D721Med (cell line): ENCODE data around the gene GPS1.

Source experiments
- DNase-seq: peaks from one replicate; pipeline ENCODE4 v3.0.0; 2011; ENCODE audit warnings: low spot score; ENCODE audit not compliant: insufficient read length
- FAIRE-seq: peaks from 2 replicates; lab custom pipeline; 2011; peaks lifted over from hg19 to GRCh38; lab: Jason Lieb, UNC
- CTCF ChIP-seq: IDR thresholded peaks from 2 replicates; pipeline ENCODE4 v1.5.1; 2012; ENCODE audit warnings: mild to moderate bottlenecking, control low read depth; ENCODE audit not compliant: insufficient read depth; ENCODE audit errors: missing control alignments

GPS1 gene

GRCh38 chr17:82054351-82055022, 2.8 kb downstream of the GPS1 start:
- TF ChIP-seq CTCF, result no peak
- DNase-seq (no peak), FAIRE-seq (no peak)

GRCh38 chr17:82055023-82055964, 3.6 kb downstream of the GPS1 start:
- FAIRE-seq (no peak), DNase-seq (no peak)
- no peak for TF ChIP-seq CTCF

- FAIRE-seq (no peak), DNase-seq (no peak)
- no peak for TF ChIP-seq CTCF
These were observed 4.4 kb downstream of the GPS1 start for GRCh38 chr17:82055965-82056728.

GRCh38 chr17:82056729-82057621, 5.3 kb downstream of the GPS1 start:
- no peak for FAIRE-seq
- DNase-seq, result no peak
- no peak for TF ChIP-seq CTCF

- DNase-seq (no peak), FAIRE-seq (no peak)
- TF ChIP-seq CTCF, result no peak
These were observed 6.6 kb downstream of the GPS1 start for GRCh38 chr17:82058230-82058854.

- DNase-seq, result no peak
- TF ChIP-seq CTCF, result no peak
- no peak for FAIRE-seq
These were observed 7.2 kb downstream of the GPS1 start for GRCh38 chr17:82058855-82059249.
